Activated CD8-positive, alpha-beta T cell treated with anti-CD3 and anti-CD28 coated beads for 36 hours (primary cell): ENCODE data around the gene NECTIN1. TPM values are rescaled to one million over a fixed set of nuclear protein-coding genes. Genes with fewer than 3 reads are reported as not detected.

Experiments used
- ATAC-seq: fragments of 200-7000 bp; cut with Tn5 transposase; one replicate; pipeline ENCODE4 v1.10.0; 2021; ENCODE audit warnings: mild to moderate bottlenecking, moderate library complexity
- CTCF ChIA-PET: fragments of 350-600 bp; sonication (Branson Sonifier 250); formaldehyde crosslinking; loops from one replicate; lab custom pipeline; 2021; ENCODE audit warnings: antibody characterized with exemption; lab: Charles Lee
- POLR2A ChIA-PET: fragments of 350-600 bp; sonication (Branson Sonifier 250); formaldehyde crosslinking; loops from one replicate; lab custom pipeline; 2021; ENCODE audit warnings: antibody characterized with exemption; lab: Charles Lee
- DNase-seq: peaks from one replicate; pipeline ENCODE4 v3.0.0-alpha.2; 2020
- H3K27ac Mint-ChIP-seq: one replicate; pipeline ENCODE4 v1.8.0; 2021; ENCODE audit warnings: mild to moderate bottlenecking, mixed read lengths
- H3K27me3 Mint-ChIP-seq: one replicate; pipeline ENCODE4 v1.8.0; 2021; ENCODE audit warnings: mixed read lengths
- H3K36me3 Mint-ChIP-seq: one replicate; pipeline ENCODE4 v1.8.0; 2021; ENCODE audit warnings: low read depth, mixed read lengths
- H3K4me1 Mint-ChIP-seq: one replicate; pipeline ENCODE4 v1.8.0; 2021; ENCODE audit warnings: low read depth, mixed read lengths
- H3K4me3 Mint-ChIP-seq: one replicate; pipeline ENCODE4 v1.8.0; 2021; ENCODE audit warnings: mild to moderate bottlenecking, moderate library complexity, mixed read lengths
- H3K9me3 Mint-ChIP-seq: one replicate; pipeline ENCODE4 v1.8.0; 2021; ENCODE audit warnings: mixed read lengths
- intact Hi-C: fragments of 100-400 bp; cut with micrococcal nuclease; formaldehyde crosslinking; loops from one replicate; pipeline ENCODE4 v1.10.0; 2022
- total RNA-seq, 2 experiments: library from RNA; stranded (reverse); gene quantifications; one replicate each; pipeline ENCODE4 v1.2.3, GENCODE V29; 2021
- TF ChIP-seq, protein P1 (sequence below): fragments of 200-600 bp; IDR thresholded peaks from one replicate; pipeline ENCODE4 v1.8.0; 2022; ENCODE audit warnings: antibody characterized with exemption, mild to moderate bottlenecking

Gene NECTIN1
- total RNA-seq, 2 experiments from 2014 or later = 2.6 to 3.8 TPM

DNA sequence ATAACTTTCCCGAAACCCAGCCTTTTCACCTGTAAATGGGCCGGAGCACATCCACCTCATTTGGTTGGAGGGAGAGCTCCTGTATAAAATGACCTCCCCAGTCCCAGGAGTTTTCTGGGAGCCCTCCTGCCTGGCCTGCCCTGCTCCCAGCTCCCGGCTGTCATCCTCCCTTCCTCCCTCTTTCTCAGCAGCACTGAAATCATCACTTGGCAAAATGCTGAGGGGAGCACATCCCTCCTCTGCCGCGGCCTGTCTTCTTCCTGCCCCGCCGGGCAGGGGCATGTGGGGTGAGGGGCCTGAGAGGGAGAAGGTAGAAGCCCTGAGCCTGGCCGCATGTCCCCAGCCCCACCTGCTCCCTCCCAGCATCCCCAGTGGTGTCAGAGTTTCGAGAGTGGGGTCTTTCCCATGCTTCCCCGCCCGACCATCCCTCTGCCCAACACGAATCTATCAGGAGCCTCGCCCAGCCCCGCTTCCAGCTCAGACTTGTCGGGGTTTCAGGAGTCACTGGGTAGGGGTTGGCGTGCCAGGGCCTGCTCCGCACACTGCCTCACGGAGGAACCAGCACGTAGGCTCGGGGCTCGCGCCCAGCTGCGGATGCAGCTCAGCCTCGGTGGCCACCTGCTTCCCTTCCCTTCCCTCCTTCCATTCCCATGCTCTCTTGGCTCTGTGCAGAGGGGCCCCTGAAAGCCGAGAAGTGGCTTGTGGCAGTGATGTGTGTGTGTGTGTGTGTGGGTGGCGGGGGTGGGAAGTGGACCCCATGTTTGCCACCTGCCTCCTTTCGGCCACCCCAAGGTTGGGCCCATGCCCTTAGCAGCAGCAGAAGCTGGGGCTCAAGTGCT lies 37.1 kb downstream of the NECTIN1 start:
- intact Hi-C loops = no loop called here
- CTCF ChIA-PET = interaction anchor here (1.5 to 3.1 kb wide), 2 partner anchors 18 to 37 kb away, joined by 5 to 25 read pairs; partner anchors contain the start of gene NECTIN1
- DNase-seq = no peak

DNA sequence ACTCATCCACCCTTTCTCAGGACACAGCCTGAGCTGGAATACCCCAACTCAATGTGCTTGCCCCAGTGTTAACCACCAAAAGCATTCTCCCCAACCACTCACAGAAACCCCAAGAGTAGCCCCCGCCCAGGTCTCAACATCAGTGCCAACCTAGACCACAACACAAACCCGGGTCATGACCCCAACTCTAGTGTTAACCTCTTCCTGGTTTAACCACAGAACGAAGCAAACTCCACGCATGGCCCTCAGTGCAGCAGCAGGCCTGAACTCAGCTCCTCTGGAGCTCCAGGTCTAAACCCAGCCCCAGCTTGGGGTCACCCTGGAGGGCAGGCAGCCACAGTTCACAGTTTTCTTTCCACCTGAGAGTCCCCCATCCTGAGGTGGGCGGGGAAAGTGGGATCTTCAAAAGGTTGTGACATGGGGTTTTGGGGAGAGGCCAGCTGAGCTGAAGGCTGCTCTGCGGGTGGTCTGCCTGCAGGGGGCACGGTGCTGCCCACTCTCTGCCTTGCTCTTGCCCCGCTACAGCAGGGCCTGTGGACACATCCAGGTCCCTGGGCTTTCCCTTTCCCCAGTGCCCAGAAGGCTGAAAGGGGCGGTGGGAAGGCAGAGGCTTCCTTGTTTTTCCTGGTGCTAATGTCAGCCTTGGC lies 37.9 kb downstream of the NECTIN1 start:
- peak; percentile 79 for ATAC-seq
- Mint-ChIP-seq H3K27ac (no peak overlapping the region), H3K4me3 (no peak overlapping the region), H3K4me1 (peaks cover 20% of the 10 kb centered on the region), H3K36me3 (no peaks in the 10 kb centered on the region), H3K27me3 (peaks cover 2% of the 10 kb centered on the region), H3K9me3 (no peaks in the 10 kb centered on the region)
- CTCF ChIA-PET = interaction anchor here (3.1 kb wide), 1 partner anchor 38 kb away, joined by 25 read pairs; the partner anchor contains the start of gene NECTIN1
- POLR2A ChIA-PET = no interaction called here
- peak; percentile 71 for DNase-seq
- TF ChIP-seq, protein P1, sequence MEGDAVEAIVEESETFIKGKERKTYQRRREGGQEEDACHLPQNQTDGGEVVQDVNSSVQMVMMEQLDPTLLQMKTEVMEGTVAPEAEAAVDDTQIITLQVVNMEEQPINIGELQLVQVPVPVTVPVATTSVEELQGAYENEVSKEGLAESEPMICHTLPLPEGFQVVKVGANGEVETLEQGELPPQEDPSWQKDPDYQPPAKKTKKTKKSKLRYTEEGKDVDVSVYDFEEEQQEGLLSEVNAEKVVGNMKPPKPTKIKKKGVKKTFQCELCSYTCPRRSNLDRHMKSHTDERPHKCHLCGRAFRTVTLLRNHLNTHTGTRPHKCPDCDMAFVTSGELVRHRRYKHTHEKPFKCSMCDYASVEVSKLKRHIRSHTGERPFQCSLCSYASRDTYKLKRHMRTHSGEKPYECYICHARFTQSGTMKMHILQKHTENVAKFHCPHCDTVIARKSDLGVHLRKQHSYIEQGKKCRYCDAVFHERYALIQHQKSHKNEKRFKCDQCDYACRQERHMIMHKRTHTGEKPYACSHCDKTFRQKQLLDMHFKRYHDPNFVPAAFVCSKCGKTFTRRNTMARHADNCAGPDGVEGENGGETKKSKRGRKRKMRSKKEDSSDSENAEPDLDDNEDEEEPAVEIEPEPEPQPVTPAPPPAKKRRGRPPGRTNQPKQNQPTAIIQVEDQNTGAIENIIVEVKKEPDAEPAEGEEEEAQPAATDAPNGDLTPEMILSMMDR = peak; percentile 37
- intact Hi-C loops = no loop called here

More for the DNA sequence above, 37.1 kb downstream of the NECTIN1 start:
- POLR2A ChIA-PET = interaction anchor here (1.4 kb wide), 1 partner anchor 37 kb away, joined by 3 read pairs; the partner anchor contains the start of gene NECTIN1
- Mint-ChIP-seq H3K4me3 (no peak overlapping the region), H3K36me3 (no peaks in the 10 kb centered on the region), H3K9me3 (no peaks in the 10 kb centered on the region), H3K27me3 (peaks cover 2% of the 10 kb centered on the region), H3K27ac (no peak overlapping the region), H3K4me1 (peaks cover 20% of the 10 kb centered on the region)
- no peak for ATAC-seq
- TF ChIP-seq, protein P1 = peak; percentile 3

DNA sequence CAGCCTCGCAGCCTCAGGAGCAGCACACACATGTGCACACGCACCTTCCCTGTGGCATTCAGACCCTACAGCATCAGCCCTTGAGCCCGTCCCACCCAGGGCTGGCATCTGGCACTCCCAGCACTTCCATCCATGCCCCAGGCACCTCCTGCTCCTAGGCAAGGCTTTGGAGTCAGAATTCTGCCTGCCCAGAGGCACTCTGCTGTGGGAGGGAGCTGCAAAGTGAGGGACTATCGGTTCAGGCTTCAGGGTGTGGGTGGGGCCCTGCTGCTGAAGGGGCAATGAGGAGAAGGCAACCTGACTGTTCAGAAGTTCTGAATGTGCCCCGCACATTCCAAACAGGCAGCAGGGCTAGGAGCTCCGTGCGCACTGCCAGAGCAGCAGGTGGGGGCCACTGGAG lies 39.7 kb downstream of the NECTIN1 start:
- Mint-ChIP-seq H3K36me3 (no peaks in the 10 kb centered on the region), H3K9me3 (no peaks in the 10 kb centered on the region), H3K27me3 (peaks cover 2% of the 10 kb centered on the region), H3K27ac (no peak overlapping the region), H3K4me3 (no peak overlapping the region), H3K4me1 (peaks cover 23% of the 10 kb centered on the region)
- ChIA-PET CTCF (interaction anchor here (1.3 kb wide), 1 partner anchor 40 kb away, joined by 3 read pairs; no protein-coding TSS in a partner anchor), POLR2A (no interaction called here)
- no peak for ATAC-seq
- intact Hi-C loops = loop anchor here (5.0 kb wide), 1 partner anchor 38 kb away; the partner anchor contains the start of gene NECTIN1
- TF ChIP-seq, protein P1 = no peak
- no peak for DNase-seq

DNA sequence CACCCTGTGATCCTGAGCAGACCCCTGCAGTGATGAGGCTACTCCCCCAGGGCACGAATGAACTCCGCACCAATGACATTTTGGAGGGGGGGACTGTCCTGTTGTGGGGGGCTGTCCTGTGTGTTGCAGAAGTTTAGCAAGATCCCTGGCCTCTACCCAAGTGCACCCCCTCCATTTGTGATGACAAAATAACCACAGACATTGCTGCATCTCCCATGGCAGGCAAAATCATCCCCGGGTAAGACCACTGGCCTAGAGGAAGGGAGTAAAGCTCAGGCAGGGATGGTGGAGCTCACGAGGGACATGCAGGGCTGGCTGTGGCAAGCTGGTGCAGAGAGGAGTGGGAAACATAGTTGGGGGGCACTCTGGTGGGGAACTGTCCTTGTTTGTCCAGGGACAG lies 40.6 kb downstream of the NECTIN1 start:
- no peaks in the 10 kb centered on the region for H3K9me3 Mint-ChIP-seq
- H3K4me1 Mint-ChIP-seq = peaks cover 25% of the 10 kb centered on the region
- intact Hi-C loops = loop anchor here (5.0 kb wide), 1 partner anchor 39 kb away; the partner anchor contains the start of gene NECTIN1
- ChIA-PET POLR2A (no interaction called here), CTCF (interaction anchor here (1.3 kb wide), 1 partner anchor 41 kb away, joined by 6 read pairs; the partner anchor contains the start of gene NECTIN1)
- H3K27me3 Mint-ChIP-seq = peaks cover 2% of the 10 kb centered on the region
- DNase-seq (no peak), ATAC-seq (no peak)
- no peak overlapping the region for H3K27ac Mint-ChIP-seq
- TF ChIP-seq, protein P1 = no peak
- H3K4me3 Mint-ChIP-seq = no peak overlapping the region
- H3K36me3 Mint-ChIP-seq = no peaks in the 10 kb centered on the region
